ENCODE results near the gene JUNB.

The JUNB gene

GRCh38 chr19:12769689-12770088 is 21.6 kb upstream of the JUNB start:
- H3K9me3 Mint-ChIP-seq: no peaks in the 10 kb centered on the region
- no peak overlapping the region for H3K27ac Mint-ChIP-seq
- H3K4me3 Mint-ChIP-seq: no peak overlapping the region
- DNase-seq: peak; percentile 70
- peaks cover 7% of the 10 kb centered on the region for H3K36me3 Mint-ChIP-seq (ENCODE audit: low read depth)
- peaks cover 37% of the 10 kb centered on the region for H3K27me3 Mint-ChIP-seq (ENCODE audit: low read depth, poor library complexity)
- TF ChIP-seq, protein P1, sequence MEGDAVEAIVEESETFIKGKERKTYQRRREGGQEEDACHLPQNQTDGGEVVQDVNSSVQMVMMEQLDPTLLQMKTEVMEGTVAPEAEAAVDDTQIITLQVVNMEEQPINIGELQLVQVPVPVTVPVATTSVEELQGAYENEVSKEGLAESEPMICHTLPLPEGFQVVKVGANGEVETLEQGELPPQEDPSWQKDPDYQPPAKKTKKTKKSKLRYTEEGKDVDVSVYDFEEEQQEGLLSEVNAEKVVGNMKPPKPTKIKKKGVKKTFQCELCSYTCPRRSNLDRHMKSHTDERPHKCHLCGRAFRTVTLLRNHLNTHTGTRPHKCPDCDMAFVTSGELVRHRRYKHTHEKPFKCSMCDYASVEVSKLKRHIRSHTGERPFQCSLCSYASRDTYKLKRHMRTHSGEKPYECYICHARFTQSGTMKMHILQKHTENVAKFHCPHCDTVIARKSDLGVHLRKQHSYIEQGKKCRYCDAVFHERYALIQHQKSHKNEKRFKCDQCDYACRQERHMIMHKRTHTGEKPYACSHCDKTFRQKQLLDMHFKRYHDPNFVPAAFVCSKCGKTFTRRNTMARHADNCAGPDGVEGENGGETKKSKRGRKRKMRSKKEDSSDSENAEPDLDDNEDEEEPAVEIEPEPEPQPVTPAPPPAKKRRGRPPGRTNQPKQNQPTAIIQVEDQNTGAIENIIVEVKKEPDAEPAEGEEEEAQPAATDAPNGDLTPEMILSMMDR (IDR thresholded peaks at IDR 0.05): no peak
- peaks cover 11% of the 10 kb centered on the region for H3K4me1 Mint-ChIP-seq

DNA sequence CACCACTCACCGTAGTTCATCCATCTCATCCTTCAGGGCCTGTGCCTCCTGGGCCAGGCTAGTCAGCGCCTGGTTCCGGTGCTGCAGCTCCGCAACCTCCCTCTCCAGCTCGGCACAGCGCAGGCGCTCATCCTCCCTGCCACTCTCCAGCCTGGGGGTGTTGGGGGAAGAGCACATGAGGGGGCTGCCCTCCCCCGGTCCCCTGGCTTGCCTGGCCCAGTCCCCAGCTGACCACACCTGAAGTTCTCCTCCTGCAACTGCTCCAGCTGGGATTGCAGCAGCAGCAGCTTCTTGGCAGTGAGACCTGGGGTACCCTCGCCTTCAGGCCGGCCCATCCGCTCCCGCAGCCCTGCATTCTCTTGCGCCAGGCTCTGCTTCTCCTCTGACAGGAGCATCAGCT is 20.4 kb upstream of the JUNB start:
- no peaks in the 10 kb centered on the region for H3K36me3 Mint-ChIP-seq (ENCODE audit: low read depth)
- DNase-seq: no peak
- peaks cover 12% of the 10 kb centered on the region for H3K4me1 Mint-ChIP-seq
- TF ChIP-seq, protein P1 (IDR thresholded peaks at IDR 0.05): no peak
- H3K27me3 Mint-ChIP-seq (ENCODE audit: low read depth, poor library complexity): peaks cover 38% of the 10 kb centered on the region
- no peak overlapping the region for H3K27ac Mint-ChIP-seq
- H3K4me3 Mint-ChIP-seq: no peak overlapping the region
- no peaks in the 10 kb centered on the region for H3K9me3 Mint-ChIP-seq

- Mint-ChIP-seq H3K36me3 (ENCODE audit: low read depth) (no peaks in the 10 kb centered on the region), H3K4me1 (peaks cover 8% of the 10 kb centered on the region), H3K27me3 (ENCODE audit: low read depth, poor library complexity) (peaks cover 38% of the 10 kb centered on the region), H3K4me3 (no peak overlapping the region), H3K9me3 (no peaks in the 10 kb centered on the region), H3K27ac (no peak overlapping the region)
- TF ChIP-seq, protein P1 (IDR thresholded peaks at IDR 0.05): no peak
- DNase-seq: no peak
Observed at GRCh38 chr19:12772323-12772722, 19.0 kb upstream of the JUNB start.

DNA sequence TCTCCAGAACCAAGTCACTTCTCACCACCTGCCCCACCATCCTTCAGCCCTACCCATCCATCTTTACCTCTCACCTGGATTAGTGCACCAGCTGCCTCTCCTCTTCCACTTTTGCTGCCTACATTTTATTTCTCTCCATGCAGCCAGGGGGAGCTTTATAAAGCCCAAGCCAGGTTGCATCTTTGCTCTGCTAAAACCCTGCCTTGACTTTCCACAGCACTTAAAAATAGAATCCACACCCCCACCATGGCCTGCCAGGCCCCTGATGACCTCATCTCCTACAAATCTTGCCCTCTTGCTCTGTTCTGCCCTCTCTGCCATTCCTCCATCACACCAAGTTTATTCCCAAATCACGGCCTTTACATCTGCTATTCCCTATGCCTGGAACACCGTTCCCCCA is 17.7 kb upstream of the JUNB start:
- Mint-ChIP-seq H3K9me3 (no peaks in the 10 kb centered on the region), H3K36me3 (ENCODE audit: low read depth) (no peaks in the 10 kb centered on the region), H3K27me3 (ENCODE audit: low read depth, poor library complexity) (peaks cover 34% of the 10 kb centered on the region), H3K4me1 (peaks cover 12% of the 10 kb centered on the region), H3K27ac (no peak overlapping the region), H3K4me3 (peak overlapping the region; percentile 5)
- TF ChIP-seq, protein P1 (IDR thresholded peaks at IDR 0.05): no peak
- DNase-seq: no peak

DNA sequence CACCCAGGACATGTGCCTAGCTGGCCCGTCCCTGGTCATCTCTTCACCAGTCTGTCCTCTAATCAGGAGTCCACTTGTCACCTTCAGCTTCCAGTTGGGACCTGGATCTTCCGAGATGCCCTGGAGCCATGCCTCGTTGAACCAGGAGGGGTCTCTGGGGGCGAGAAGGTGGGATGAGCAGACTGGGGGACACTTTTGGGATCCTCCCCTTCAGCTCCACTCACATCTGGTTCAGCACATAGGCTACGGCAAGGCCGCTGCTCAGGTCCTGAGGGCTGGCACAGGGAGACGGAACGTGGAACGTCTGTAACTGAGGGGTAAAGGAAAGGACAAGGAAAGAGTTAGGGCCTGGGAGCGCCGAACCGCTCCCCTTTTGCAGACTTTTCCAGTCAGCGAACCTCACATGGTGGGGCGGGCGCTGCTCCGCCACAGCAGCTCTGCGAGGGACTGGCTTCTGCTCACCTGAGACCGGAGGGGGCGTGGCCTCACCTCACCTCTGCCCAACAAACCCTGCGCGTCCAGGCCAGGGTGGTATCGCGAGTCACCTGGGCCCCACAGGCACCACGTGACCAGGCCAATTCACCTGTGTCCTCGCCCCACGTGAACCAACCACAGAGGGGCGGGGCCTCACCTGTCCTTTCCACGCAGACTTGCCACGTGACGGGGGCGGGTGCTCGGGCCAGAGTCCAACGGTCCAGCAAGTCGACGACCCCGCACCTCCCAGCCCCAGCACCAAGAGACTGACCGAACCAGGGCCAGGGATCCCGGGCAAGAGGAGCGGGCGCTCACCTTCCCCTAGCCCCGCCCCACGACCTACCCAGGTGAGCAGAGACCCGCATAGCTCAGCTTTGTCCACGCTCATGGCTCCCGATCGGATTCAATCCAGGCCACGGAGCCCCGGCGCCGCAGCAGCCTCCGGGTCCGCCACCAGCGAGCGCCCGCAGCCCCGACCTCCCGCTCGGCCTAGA is 16.4 kb upstream of the JUNB start, which contains the start of gene HOOK2:
Gene HOOK2, minus strand, starts transcription at position 965 of the 968 bp plus-strand sequence. Its CDS starts 103 bp downstream, at position 862.
- no peaks in the 10 kb centered on the region for H3K9me3 Mint-ChIP-seq
- peaks cover 20% of the 10 kb centered on the region for H3K4me1 Mint-ChIP-seq
- TF ChIP-seq, protein P1 (IDR thresholded peaks at IDR 0.05): no peak
- DNase-seq: no peak
- H3K27ac Mint-ChIP-seq: no peak within 1 kb of the TSS
- H3K36me3 Mint-ChIP-seq (ENCODE audit: low read depth): no peaks in the 10 kb centered on the region
- H3K27me3 Mint-ChIP-seq (ENCODE audit: low read depth, poor library complexity): peaks cover 29% of the 10 kb centered on the region
- H3K4me3 Mint-ChIP-seq: peak within 1 kb of the TSS; percentile 79
